Activated B cell treated with CpG ODN at 0.5 μM for 24 hours (primary cell): ENCODE measurements around the gene AFDN. TPM values are rescaled to one million over a fixed set of nuclear protein-coding genes. Genes with fewer than 3 reads are reported as not detected.

ENCODE experiments used
- ATAC-seq: fragments of 200-7000 bp; cut with Tn5 transposase; one replicate; pipeline ENCODE4 v1.10.0; 2021; ENCODE audit warnings: low read depth, mild to moderate bottlenecking, moderate library complexity
- CTCF ChIA-PET: fragments of 350-600 bp; sonication (Branson Sonifier 250); formaldehyde crosslinking; loops from one replicate; lab custom pipeline; 2021; ENCODE audit warnings: antibody characterized with exemption; lab: Charles Lee
- POLR2A ChIA-PET: fragments of 350-600 bp; sonication (Branson Sonifier 250); formaldehyde crosslinking; loops from one replicate; lab custom pipeline; 2021; ENCODE audit warnings: antibody characterized with exemption; lab: Charles Lee
- DNase-seq: peaks from one replicate; pipeline ENCODE4 v3.0.0; 2022
- H3K27ac Mint-ChIP-seq: one replicate; pipeline ENCODE4 v1.8.0; 2020; ENCODE audit warnings: mixed read lengths
- H3K27me3 Mint-ChIP-seq: one replicate; pipeline ENCODE4 v1.8.0; 2021; ENCODE audit warnings: mixed read lengths
- H3K36me3 Mint-ChIP-seq: one replicate; pipeline ENCODE4 v1.8.0; 2021; ENCODE audit warnings: low read depth, mixed read lengths
- H3K4me1 Mint-ChIP-seq: one replicate; pipeline ENCODE4 v1.8.0; 2021; ENCODE audit warnings: mixed read lengths
- H3K4me3 Mint-ChIP-seq: one replicate; pipeline ENCODE4 v1.8.0; 2020; ENCODE audit warnings: mild to moderate bottlenecking, mixed read lengths
- H3K9me3 Mint-ChIP-seq: one replicate; pipeline ENCODE4 v1.8.0; 2020; ENCODE audit warnings: mixed read lengths
- CTCF ChIP-seq: fragments of 200-600 bp; IDR thresholded peaks from one replicate; pipeline ENCODE4 v1.8.0; 2022; ENCODE audit warnings: antibody characterized with exemption, mild to moderate bottlenecking
- intact Hi-C: fragments of 100-400 bp; cut with micrococcal nuclease; formaldehyde crosslinking; loops from one replicate; pipeline ENCODE4 v1.15.1; 2024
- total RNA-seq: library from RNA; stranded (reverse); gene quantifications from 2 replicates; pipeline ENCODE4 v1.2.3, GENCODE V29; 2022

AFDN gene
- total RNA-seq = 38.0 and 41.2 TPM in 2 replicates

GRCh38 chr6:167826896-167827582 is at the start of gene AFDN:
AFDN (plus strand) TSS chr6:167826911; CDS start chr6:167827133, 222 bp downstream.
- Mint-ChIP-seq H3K9me3 (no peaks in the 10 kb centered on the region), H3K4me1 (peaks cover 25% of the 10 kb centered on the region), H3K36me3 (peaks cover 7% of the 10 kb centered on the region), H3K27ac (peak within 1 kb of the TSS; percentile 70), H3K27me3 (peaks cover 23% of the 10 kb centered on the region), H3K4me3 (peak within 1 kb of the TSS; percentile 88)
- ChIA-PET POLR2A (no interaction called here), CTCF (interaction anchor here (1.4 kb wide), 1 partner anchor 127 kb away, joined by 3 read pairs; no protein-coding TSS in a partner anchor)
- ATAC-seq (peak; percentile 35), DNase-seq (peak; percentile 68)
- intact Hi-C loops = loop anchor here (2.0 to 10.0 kb wide), 4 partner anchors 128 to 1388 kb away; no protein-coding TSS in a partner anchor
- no peak for TF ChIP-seq CTCF

GRCh38 chr6:167778497-167779128 is 48.1 kb upstream of the AFDN start:
- POLR2A ChIA-PET = interaction anchor here (0.5 kb wide), 1 partner anchor 40 kb away, joined by 5 read pairs; no protein-coding TSS in a partner anchor
- CTCF ChIA-PET = no interaction called here
- Mint-ChIP-seq H3K4me3 (no peak overlapping the region), H3K36me3 (no peaks in the 10 kb centered on the region), H3K27me3 (peaks cover 7% of the 10 kb centered on the region), H3K9me3 (no peaks in the 10 kb centered on the region), H3K4me1 (no peaks in the 10 kb centered on the region), H3K27ac (no peak overlapping the region)
- no peak for TF ChIP-seq CTCF
- DNase-seq (no peak), ATAC-seq (no peak)
- intact Hi-C loops = no loop called here

GRCh38 chr6:167779129-167779992 is 47.4 kb upstream of the AFDN start:
- H3K9me3 Mint-ChIP-seq = no peaks in the 10 kb centered on the region
- DNase-seq (no peak), ATAC-seq (no peak)
- no peak for TF ChIP-seq CTCF
- intact Hi-C loops = no loop called here
- POLR2A ChIA-PET = no interaction called here
- peaks cover 9% of the 10 kb centered on the region for H3K27me3 Mint-ChIP-seq
- H3K4me1 Mint-ChIP-seq = no peaks in the 10 kb centered on the region
- CTCF ChIA-PET = no interaction called here
- H3K4me3 Mint-ChIP-seq = no peak overlapping the region
- no peak overlapping the region for H3K27ac Mint-ChIP-seq
- no peaks in the 10 kb centered on the region for H3K36me3 Mint-ChIP-seq

- DNase-seq = no peak
- Mint-ChIP-seq H3K27ac (no peak overlapping the region), H3K36me3 (no peaks in the 10 kb centered on the region), H3K4me3 (no peak overlapping the region), H3K4me1 (no peaks in the 10 kb centered on the region), H3K9me3 (no peaks in the 10 kb centered on the region), H3K27me3 (peaks cover 9% of the 10 kb centered on the region)
- TF ChIP-seq CTCF = no peak
- CTCF ChIA-PET = no interaction called here
- no peak for ATAC-seq
- POLR2A ChIA-PET = no interaction called here
- intact Hi-C loops = no loop called here
Measured at GRCh38 chr6:167779993-167780655, 46.6 kb upstream of the AFDN start.
